GM04503 (cell line): ENCODE data around the gene POLG.
"Not testable (repeated sequence)": the region's sequence is repeated elsewhere in the genome, so short reads cannot be mapped to it uniquely, and the experiment has no call there.

Experiments used
- DNase-seq: peaks from one replicate; pipeline ENCODE4 v3.0.0-alpha.2; 2012; ENCODE audit warnings: low read depth

POLG gene

GRCh38 chr15:89278307-89278706, 56.3 kb downstream of the POLG start:
- no peak for DNase-seq

DNA sequence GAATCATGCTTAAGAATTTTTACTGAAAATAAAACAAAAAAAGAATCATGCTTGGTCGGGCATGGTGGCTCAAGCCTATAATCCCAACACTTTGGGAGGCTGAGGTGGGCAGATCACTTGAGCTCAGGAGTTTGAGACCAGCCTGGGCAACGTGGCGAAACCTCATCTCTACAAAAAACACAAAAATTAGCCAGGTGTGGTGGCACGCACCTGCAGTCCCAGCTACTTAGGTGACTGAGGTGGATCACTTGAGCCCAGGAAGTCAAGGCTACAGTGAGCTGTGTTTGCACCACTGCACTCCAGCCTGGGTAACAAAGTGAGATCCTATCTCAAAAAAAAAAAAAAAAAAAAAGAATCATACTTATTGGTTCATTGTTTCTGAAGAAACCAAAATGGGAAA, 57.3 kb downstream of the POLG start:
- DNase-seq, result not testable (repeated sequence)
